OCI-LY3 (cell line): ENCODE results near the gene SEPHS1.

ENCODE experiments used
- H2AFZ ChIP-seq: fragments of 200-600, 300-600 bp; shearing (Covaris generic); 2 replicates; pipeline ENCODE4 v1.6.0; 2014; ENCODE audit warnings: antibody characterized with exemption, low read depth, low read length
- H3K27ac ChIP-seq: fragments of 200-600, 300-600 bp; sonication (generic); 2 replicates; pipeline ENCODE4 v1.5.1; 2014; ENCODE audit warnings: mild to moderate bottlenecking, low read length, moderate library complexity, mixed read lengths
- H3K27me3 ChIP-seq: fragments of 200-600, 300-600 bp; sonication (generic); 2 replicates; pipeline ENCODE4 v1.6.1; 2014; ENCODE audit warnings: low read depth, low read length, mixed read lengths
- H3K36me3 ChIP-seq: fragments of 200-600, 300-600 bp; sonication (generic); replicated peaks from 2 replicates; pipeline ENCODE3; 2014; ENCODE audit warnings: low read depth, low read length, mixed read lengths
- H3K4me1 ChIP-seq: fragments of 300-600, 200-600 bp; sonication (generic); 2 replicates; pipeline ENCODE4 v1.6.1; 2014; ENCODE audit warnings: low read length, mixed read lengths
- H3K4me2 ChIP-seq: fragments of 200-600, 300-600 bp; sonication (generic); 2 replicates; pipeline ENCODE4 v1.6.1; 2014; ENCODE audit warnings: low read length, mixed read lengths
- H3K4me3 ChIP-seq: fragments of 300-600, 200-600 bp; sonication (generic); 2 replicates; pipeline ENCODE4 v1.5.1; 2014; ENCODE audit warnings: antibody characterized with exemption, mild to moderate bottlenecking, low read length, moderate library complexity
- H3K79me2 ChIP-seq: fragments of 300-600, 200-600 bp; shearing (Covaris generic); 2 replicates; pipeline ENCODE4 v1.6.1; 2014; ENCODE audit warnings: mild to moderate bottlenecking, low read length, mixed read lengths
- H3K9ac ChIP-seq: fragments of 300-600, 200-600 bp; shearing (Covaris generic); 2 replicates; pipeline ENCODE4 v1.6.0; 2014; ENCODE audit warnings: mild to moderate bottlenecking, low read length, moderate library complexity
- H3K9me3 ChIP-seq: fragments of 200-600, 300-600 bp; shearing (Covaris generic); 2 replicates; pipeline ENCODE4 v1.6.1; 2014; ENCODE audit warnings: low read length, mixed read lengths; ENCODE audit not compliant: insufficient read depth
- H4K20me1 ChIP-seq: fragments of 200-600, 300-600 bp; sonication (generic); 2 replicates; pipeline ENCODE4 v1.6.1; 2016; ENCODE audit warnings: low read length, mixed read lengths; ENCODE audit not compliant: insufficient read depth
- CTCF ChIP-seq: fragments of 200-600, 300-600 bp; sonication (generic); IDR thresholded peaks from 2 replicates; pipeline ENCODE4 v1.5.1; 2014; ENCODE audit warnings: antibody characterized with exemption, low read length, low read depth
- EZH2phosphoT487 ChIP-seq: fragments of 200-600 bp; shearing (Covaris generic); IDR thresholded peaks from 2 replicates; pipeline ENCODE4 v1.6.1; 2018; ENCODE audit warnings: antibody characterized with exemption, mixed run types, low read depth

SEPHS1 gene

GRCh38 chr10:13328126-13328525 lies 20.0 kb downstream of the SEPHS1 start:
- Histone ChIP-seq H4K20me1 (no peaks in the 10 kb centered on the region), H3K36me3 (peaks cover 54% of the 10 kb centered on the region), H3K4me1 (no peaks in the 10 kb centered on the region), H3K9ac (no peak overlapping the region), H3K4me3 (no peak overlapping the region), H3K4me2 (no peak overlapping the region), H3K79me2 (peaks cover 5% of the 10 kb centered on the region), H3K9me3 (no peaks in the 10 kb centered on the region), H3K27ac (no peak overlapping the region), H2AFZ (no peak overlapping the region), H3K27me3 (no peaks in the 10 kb centered on the region)
- TF ChIP-seq CTCF (no peak), EZH2phosphoT487 (no peak)

DNA sequence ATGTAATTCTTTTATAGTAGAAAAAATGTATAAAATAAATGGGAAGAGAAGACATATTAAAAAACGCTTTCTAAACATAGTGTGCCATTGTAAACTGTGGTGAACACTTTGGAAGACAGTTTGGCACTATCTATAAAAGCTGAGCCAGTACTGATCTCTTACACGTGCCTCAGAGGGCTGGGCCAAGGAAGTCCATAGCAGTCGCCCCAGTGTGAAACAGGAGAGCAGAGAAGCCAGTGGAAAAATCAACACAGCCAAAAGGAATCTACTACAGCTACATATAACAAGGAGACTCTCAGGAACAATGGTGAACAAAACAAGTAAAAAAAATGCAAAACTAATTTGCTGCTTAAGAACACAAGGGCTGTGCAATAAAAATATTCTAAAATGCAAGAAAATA lies 20.6 kb downstream of the SEPHS1 start:
- no peaks in the 10 kb centered on the region for H3K9me3 ChIP-seq
- H3K79me2 ChIP-seq, result peaks cover 5% of the 10 kb centered on the region
- H3K36me3 ChIP-seq, result peaks cover 55% of the 10 kb centered on the region
- no peak overlapping the region for H3K9ac ChIP-seq
- no peak overlapping the region for H2AFZ ChIP-seq
- H3K4me1 ChIP-seq, result no peaks in the 10 kb centered on the region
- no peak for TF ChIP-seq EZH2phosphoT487
- TF ChIP-seq CTCF, result no peak
- no peaks in the 10 kb centered on the region for H4K20me1 ChIP-seq
- no peak overlapping the region for H3K4me3 ChIP-seq
- no peaks in the 10 kb centered on the region for H3K27me3 ChIP-seq
- H3K27ac ChIP-seq, result no peak overlapping the region
- no peak overlapping the region for H3K4me2 ChIP-seq

DNA sequence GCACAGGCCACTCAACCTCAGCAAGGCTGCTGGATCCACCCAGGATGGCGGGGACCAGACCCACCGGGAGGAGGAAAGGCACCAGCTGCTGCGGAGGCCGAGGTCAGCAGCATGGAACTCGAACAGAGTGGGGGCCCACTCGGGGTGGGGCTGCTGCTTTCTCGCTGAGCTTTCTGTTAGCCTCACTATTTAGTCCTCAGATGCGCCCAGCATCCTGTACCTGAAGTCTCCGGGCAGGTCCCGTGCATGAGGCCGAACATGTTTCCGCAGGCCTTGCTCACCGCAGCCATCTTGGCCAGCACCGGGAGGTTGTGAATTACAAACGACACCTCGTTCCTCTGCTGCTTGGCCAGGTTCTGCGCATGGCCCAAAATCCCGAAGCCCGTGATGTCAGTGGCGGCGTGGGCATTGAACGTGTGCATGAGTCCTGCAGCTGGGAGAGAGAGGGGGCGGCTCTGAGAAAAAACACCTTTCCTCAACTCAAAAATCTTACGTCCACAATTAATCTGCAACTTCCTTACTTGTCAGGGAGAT lies 25.4 kb downstream of the SEPHS1 start:
- Histone ChIP-seq H3K4me2 (no peak overlapping the region), H3K36me3 (peaks cover 26% of the 10 kb centered on the region), H4K20me1 (no peaks in the 10 kb centered on the region), H3K4me1 (no peaks in the 10 kb centered on the region), H3K79me2 (no peaks in the 10 kb centered on the region), H2AFZ (no peak overlapping the region), H3K9me3 (no peaks in the 10 kb centered on the region), H3K27ac (no peak overlapping the region), H3K4me3 (no peak overlapping the region), H3K27me3 (no peaks in the 10 kb centered on the region), H3K9ac (no peak overlapping the region)
- TF ChIP-seq EZH2phosphoT487 (no peak), CTCF (no peak)

GRCh38 chr10:13321576-13321975 lies 26.5 kb downstream of the SEPHS1 start:
- H3K4me1 ChIP-seq, result no peaks in the 10 kb centered on the region
- no peak overlapping the region for H3K9ac ChIP-seq
- no peak for TF ChIP-seq CTCF
- H2AFZ ChIP-seq, result no peak overlapping the region
- H4K20me1 ChIP-seq, result no peaks in the 10 kb centered on the region
- no peaks in the 10 kb centered on the region for H3K27me3 ChIP-seq
- no peaks in the 10 kb centered on the region for H3K9me3 ChIP-seq
- no peak overlapping the region for H3K4me3 ChIP-seq
- H3K27ac ChIP-seq, result no peak overlapping the region
- H3K4me2 ChIP-seq, result no peak overlapping the region
- H3K36me3 ChIP-seq, result peaks cover 21% of the 10 kb centered on the region
- no peaks in the 10 kb centered on the region for H3K79me2 ChIP-seq
